Measurements from ENCODE around the gene HSPG2. TPM values are rescaled to one million over a fixed set of nuclear protein-coding genes. Genes with fewer than 3 reads are reported as not detected.

HSPG2 gene
- total RNA-seq, 2 experiments from 2014 or later, result 1.6 to 4.7 TPM

- Histone ChIP-seq H2AFZ (ENCODE audit: low read length) (no peak overlapping the region), H3K9me2 (ENCODE audit: insufficient read depth, low read length) (no peaks in the 10 kb centered on the region), H3K4me3 (ENCODE audit: low read depth, low read length, poor library complexity, severe bottlenecking) (no peak overlapping the region), H3K9me3 (ENCODE audit: low read length) (peaks cover 7% of the 10 kb centered on the region; the same call in 1 of the 2 replicates), H3K36me3 (ENCODE audit: insufficient read depth, low read length) (no peaks in the 10 kb centered on the region), H3K27ac (ENCODE audit: low read depth, low read length, poor library complexity, severe bottlenecking) (no peak overlapping the region), H4K20me1 (ENCODE audit: insufficient read depth, low read length) (no peaks in the 10 kb centered on the region), H3K79me2 (ENCODE audit: insufficient read depth, low read depth, low read length) (no peaks in the 10 kb centered on the region), H3K4me2 (ENCODE audit: low read length) (no peak overlapping the region), H3K4me1 (ENCODE audit: insufficient read depth, low read length, poor library complexity, severe bottlenecking) (peaks cover 5% of the 10 kb centered on the region)
- intact Hi-C loops (cut with micrococcal nuclease; ENCODE audit: unreplicated experiment), result no loop called here
- ChIA-PET POLR2A (no interaction called here), CTCF (ENCODE audit: unreplicated experiment) (no interaction called here)
- BruUV-seq (replicated peaks), result no TSS peak
- TF ChIP-seq EZH2phosphoT487 (IDR thresholded peaks at IDR 0.05; ENCODE audit: borderline replicate concordance, low read depth, low read length) (no peak), CTCF (conservative IDR thresholded peaks at IDR 0.05; ENCODE audit: low read length) (no peak)
- no peak for DNase-seq (ENCODE audit: low spot score)
Observed at GRCh38 chr1:21857142-21857839, 79.8 kb downstream of the HSPG2 start.

- no TSS peak for BruUV-seq (replicated peaks)
Observed at GRCh38 chr1:21855257-21856096, 81.6 kb downstream of the HSPG2 start.

More at GRCh38 chr1:21855257-21856096, 81.6 kb downstream of the HSPG2 start:
- intact Hi-C loops (cut with micrococcal nuclease; ENCODE audit: unreplicated experiment), result no loop called here
- peaks cover 10% of the 10 kb centered on the region for H3K4me1 ChIP-seq (ENCODE audit: insufficient read depth, low read length, poor library complexity, severe bottlenecking)
- DNase-seq (ENCODE audit: low spot score), result no peak
- no peaks in the 10 kb centered on the region for H4K20me1 ChIP-seq (ENCODE audit: insufficient read depth, low read length)
- no peaks in the 10 kb centered on the region for H3K79me2 ChIP-seq (ENCODE audit: insufficient read depth, low read depth, low read length)
- H3K4me3 ChIP-seq (ENCODE audit: low read depth, low read length, poor library complexity, severe bottlenecking), result no peak overlapping the region
- H3K27ac ChIP-seq (ENCODE audit: low read depth, low read length, poor library complexity, severe bottlenecking), result no peak overlapping the region
- no peaks in the 10 kb centered on the region for H3K9me3 ChIP-seq (ENCODE audit: low read length)
- TF ChIP-seq CTCF (conservative IDR thresholded peaks at IDR 0.05; ENCODE audit: low read length) (no peak), EZH2phosphoT487 (IDR thresholded peaks at IDR 0.05; ENCODE audit: borderline replicate concordance, low read depth, low read length) (no peak)
- no peak overlapping the region for H2AFZ ChIP-seq (ENCODE audit: low read length)
- ChIA-PET CTCF (ENCODE audit: unreplicated experiment) (no interaction called here), POLR2A (interaction anchor here (0.6 kb wide), 1 partner anchor 1122 kb away, joined by 3 read pairs; no protein-coding TSS in a partner anchor)
- H3K4me2 ChIP-seq (ENCODE audit: low read length), result no peak overlapping the region
- no peaks in the 10 kb centered on the region for H3K36me3 ChIP-seq (ENCODE audit: insufficient read depth, low read length)
- H3K9me2 ChIP-seq (ENCODE audit: insufficient read depth, low read length), result no peaks in the 10 kb centered on the region
